ENCODE measurements around the gene RBM34. TPM values are rescaled to one million over a fixed set of nuclear protein-coding genes. Genes with fewer than 3 reads are reported as not detected.
A peak's percentile ranks its signal among the peaks of the same experiment; 100 is the strongest.
"Not testable (repeated sequence)": the region's sequence is repeated elsewhere in the genome, so short reads cannot be mapped to it uniquely, and the experiment has no call there.

Gene RBM34
- total RNA-seq, 1 experiment from 2014 or later, result 103 TPM

DNA sequence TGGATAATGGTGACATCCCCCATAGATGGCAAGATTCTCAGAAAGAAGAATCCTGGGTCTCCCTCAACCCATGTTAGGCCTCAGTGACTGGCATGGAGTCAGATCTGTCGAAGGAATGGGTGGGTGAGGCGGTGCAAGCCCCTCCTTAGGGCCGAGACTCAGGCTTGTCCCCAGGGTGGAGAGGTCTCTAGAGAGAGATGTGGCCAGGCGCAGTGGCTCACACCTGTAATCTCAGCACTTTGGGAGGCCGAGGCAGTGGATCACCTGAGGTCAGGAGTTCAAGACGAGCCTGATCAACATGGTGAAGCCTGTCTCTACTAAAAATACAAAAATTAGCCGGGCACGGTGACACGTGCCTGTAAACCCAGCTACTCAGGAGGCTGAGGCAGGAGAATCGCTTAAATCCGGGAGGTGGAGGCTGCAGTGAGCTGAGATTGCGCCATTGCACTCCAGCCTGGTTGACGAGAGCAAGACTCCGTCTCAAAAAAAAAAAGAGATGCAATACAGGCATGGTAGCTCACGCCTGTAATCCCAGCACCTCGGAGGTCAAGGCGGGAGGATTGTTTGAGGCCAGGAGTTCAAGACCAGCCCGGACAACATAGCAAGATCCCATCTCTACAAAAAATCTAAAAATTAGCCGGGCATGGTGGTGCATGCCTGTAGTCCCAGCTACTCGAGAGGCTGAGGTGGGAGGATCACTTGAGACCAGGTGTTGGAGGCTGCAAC lies 69.6 kb downstream of the RBM34 start:
- DNase-seq (ENCODE audit: low read depth), result not testable (repeated sequence)

- peak; percentile 52 for DNase-seq (ENCODE audit: low read depth)
Observed at GRCh38 chr1:235090406-235091069, 70.5 kb downstream of the RBM34 start.

DNA sequence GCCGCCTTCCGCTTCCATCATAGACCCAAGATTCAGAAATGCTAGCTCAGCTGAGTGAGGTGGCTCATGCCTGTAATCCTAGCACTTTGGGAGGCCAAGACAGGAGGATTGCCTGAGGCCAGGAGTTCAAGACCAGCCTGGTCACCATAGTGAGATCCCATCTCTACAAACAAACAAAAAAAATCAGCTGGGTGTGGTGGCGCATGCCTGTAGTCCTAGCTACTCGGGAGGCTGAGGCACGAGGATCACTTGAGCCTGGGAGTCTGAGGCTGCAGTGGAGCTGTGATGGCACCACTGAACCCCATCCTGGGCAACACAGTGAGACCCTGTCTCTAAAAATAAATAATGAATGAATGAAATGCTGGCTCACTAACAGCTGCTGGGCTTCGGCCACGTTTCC lies 72.1 kb downstream of the RBM34 start:
- DNase-seq (ENCODE audit: low read depth), result no peak

- no peak for DNase-seq (ENCODE audit: low read depth)
Observed at GRCh38 chr1:235088430-235088829, 72.6 kb downstream of the RBM34 start.

DNA sequence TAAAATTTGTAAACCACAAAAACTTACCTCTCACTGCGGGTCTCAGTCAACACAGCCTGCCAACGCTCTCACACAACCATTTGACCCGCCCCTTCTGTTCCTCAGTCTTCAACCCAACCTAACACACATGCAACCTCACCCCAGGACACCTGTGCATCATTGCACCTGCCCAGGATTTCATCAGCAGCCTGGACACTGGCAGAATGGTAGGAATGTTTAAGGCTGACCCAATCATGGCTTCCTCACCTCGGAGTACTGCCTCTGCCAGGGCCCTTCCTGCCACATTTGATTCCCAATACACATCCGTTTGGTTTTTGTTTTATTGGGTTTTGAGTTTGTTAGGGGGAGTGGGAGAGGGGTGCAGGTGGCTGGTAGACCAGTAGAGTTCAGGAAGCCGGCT lies 73.1 kb downstream of the RBM34 start:
- DNase-seq (ENCODE audit: low read depth), result no peak

- DNase-seq (ENCODE audit: low read depth), result not testable (repeated sequence)
Observed at GRCh38 chr1:235085411-235086117, 75.5 kb downstream of the RBM34 start.

Other genes with a start within 250 kb of the RBM34 start
- 82.1 and 113 TPM in 2 replicates for gene TOMM20, start 32.4 kb downstream of the RBM34 start, total RNA-seq (2014; rRNA removed)
- gene ARID4B, start 166.9 kb upstream of the RBM34 start, total RNA-seq (2014; rRNA removed), result 13.0 and 19.1 TPM in 2 replicates
- gene GGPS1, start 167.3 kb upstream of the RBM34 start, total RNA-seq (2014; rRNA removed), result 14.5 and 18.2 TPM in 2 replicates
- 21.8 and 22.4 TPM in 2 replicates for gene TBCE, start 206.2 kb upstream of the RBM34 start, total RNA-seq (2014; rRNA removed)